Activated CD8-positive, alpha-beta memory T cell treated with anti-CD3 and anti-CD28 coated beads, Interleukin-2, amount 10 ng/mL, durations not matched to agents 7 days and 5 days (primary cell): ENCODE data around the gene SCAI. TPM values are rescaled to one million over a fixed set of nuclear protein-coding genes. Genes with fewer than 3 reads are reported as not detected.
"Not testable (repeated sequence)": the region's sequence is repeated elsewhere in the genome, so short reads cannot be mapped to it uniquely, and the experiment has no call there.

Experiments used
- ATAC-seq: fragments of 150-1000 bp; cut with Tn5 transposase; one replicate; pipeline ENCODE4 v1.10.0; 2021; ENCODE audit warnings: moderate library complexity
- CTCF ChIA-PET: fragments of 350-600 bp; sonication (Branson Sonifier 250); formaldehyde crosslinking; loops from one replicate; lab custom pipeline; 2021; ENCODE audit warnings: antibody characterized with exemption; lab: Charles Lee
- DNase-seq: peaks from one replicate; pipeline ENCODE4 v3.0.0-alpha.2; 2020
- H3K27ac Mint-ChIP-seq: one replicate; pipeline ENCODE4 v1.8.0; 2021; ENCODE audit warnings: mild to moderate bottlenecking, mixed read lengths
- H3K27me3 Mint-ChIP-seq: one replicate; pipeline ENCODE4 v1.8.0; 2021; ENCODE audit warnings: mixed read lengths
- H3K36me3 Mint-ChIP-seq: one replicate; pipeline ENCODE4 v1.8.0; 2021; ENCODE audit warnings: mild to moderate bottlenecking, mixed read lengths
- H3K4me1 Mint-ChIP-seq: one replicate; pipeline ENCODE4 v1.8.0; 2021; ENCODE audit warnings: mixed read lengths
- H3K4me3 Mint-ChIP-seq: one replicate; pipeline ENCODE4 v1.8.0; 2021; ENCODE audit warnings: mild to moderate bottlenecking, moderate library complexity, mixed read lengths
- H3K9me3 Mint-ChIP-seq: one replicate; pipeline ENCODE4 v1.8.0; 2022; ENCODE audit warnings: low read depth, mixed read lengths
- total RNA-seq, 2 experiments: library from RNA; stranded (reverse); gene quantifications; one replicate each; pipeline ENCODE4 v1.2.3, GENCODE V29; 2021

SCAI gene
- total RNA-seq, 2 experiments from 2014 or later, result 9.4 to 13.7 TPM

GRCh38 chr9:125082197-125082596 is 61.1 kb downstream of the SCAI start:
- Mint-ChIP-seq H3K36me3 (peaks cover 28% of the 10 kb centered on the region), H3K9me3 (peaks cover 16% of the 10 kb centered on the region)
- CTCF ChIA-PET, H3K4me3 Mint-ChIP-seq, H3K27me3 Mint-ChIP-seq, H3K27ac Mint-ChIP-seq, H3K4me1 Mint-ChIP-seq, ATAC-seq, DNase-seq: not testable (repeated sequence)

- H3K27me3 Mint-ChIP-seq, H3K27ac Mint-ChIP-seq, CTCF ChIA-PET, H3K4me3 Mint-ChIP-seq, H3K4me1 Mint-ChIP-seq, DNase-seq, ATAC-seq: not testable (repeated sequence)
- Mint-ChIP-seq H3K36me3 (peaks cover 26% of the 10 kb centered on the region), H3K9me3 (peaks cover 16% of the 10 kb centered on the region)
These were observed 62.5 kb downstream of the SCAI start for GRCh38 chr9:125080797-125081196.

DNA sequence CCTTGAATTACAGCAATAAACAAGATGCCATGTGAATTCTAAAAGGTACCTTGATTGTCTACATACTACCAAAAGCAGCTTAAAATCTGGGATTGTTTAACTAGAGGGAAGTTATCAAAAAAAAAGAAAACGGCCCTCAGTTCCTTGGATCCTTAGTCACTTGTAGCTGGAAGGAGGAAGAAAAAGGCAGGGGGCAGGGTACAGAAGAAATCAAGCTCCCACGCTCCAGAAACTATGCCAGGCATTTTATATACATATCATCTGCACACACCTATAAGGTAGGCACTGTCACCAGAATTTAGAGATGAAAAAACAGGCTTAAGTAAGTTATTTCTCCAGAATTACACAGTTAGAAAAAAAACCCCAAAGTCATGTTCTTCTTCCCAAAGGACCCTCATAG is 63.4 kb downstream of the SCAI start:
- no peak for ATAC-seq
- CTCF ChIA-PET, result no interaction called here
- Mint-ChIP-seq H3K9me3 (peaks cover 16% of the 10 kb centered on the region), H3K4me1 (no peaks in the 10 kb centered on the region), H3K36me3 (peaks cover 26% of the 10 kb centered on the region), H3K27ac (no peak overlapping the region), H3K27me3 (no peaks in the 10 kb centered on the region), H3K4me3 (no peak overlapping the region)
- no peak for DNase-seq

DNA sequence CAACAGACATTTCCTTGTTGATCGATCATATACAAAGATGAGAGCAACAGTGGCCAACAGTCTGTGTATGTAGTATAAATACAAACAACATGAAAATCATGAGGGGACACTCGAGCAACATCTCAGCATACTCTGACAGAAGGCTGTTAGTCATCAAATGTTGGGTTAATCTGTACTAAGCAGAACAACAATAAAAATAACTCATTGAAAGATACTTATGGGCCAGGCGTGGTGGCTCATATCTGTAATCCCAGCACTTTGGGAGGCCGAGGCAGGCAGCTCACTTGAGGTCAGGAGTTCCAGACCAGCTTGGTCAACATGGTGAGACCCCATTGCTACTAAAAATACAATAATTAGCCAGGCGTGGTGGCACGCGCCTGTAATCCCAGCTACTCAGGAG is 67.3 kb downstream of the SCAI start:
- Mint-ChIP-seq H3K27me3 (no peaks in the 10 kb centered on the region), H3K4me1 (no peaks in the 10 kb centered on the region), H3K4me3 (no peak overlapping the region), H3K36me3 (peaks cover 6% of the 10 kb centered on the region), H3K9me3 (peaks cover 2% of the 10 kb centered on the region), H3K27ac (no peak overlapping the region)
- DNase-seq (no peak), ATAC-seq (no peak)
- CTCF ChIA-PET, result no interaction called here

GRCh38 chr9:125074976-125075375 is 68.4 kb downstream of the SCAI start:
- Mint-ChIP-seq H3K36me3 (peaks cover 4% of the 10 kb centered on the region), H3K9me3 (no peaks in the 10 kb centered on the region), H3K4me1 (no peaks in the 10 kb centered on the region), H3K4me3 (no peak overlapping the region), H3K27ac (no peak overlapping the region), H3K27me3 (no peaks in the 10 kb centered on the region)
- CTCF ChIA-PET, result interaction anchor here (0.7 kb wide), 2 partner anchors 292 to 374 kb away, joined by 3 to 4 read pairs; no protein-coding TSS in a partner anchor
- no peak for DNase-seq
- no peak for ATAC-seq

- H3K9me3 Mint-ChIP-seq, result no peaks in the 10 kb centered on the region
- no peak for ATAC-seq
- no peaks in the 10 kb centered on the region for H3K4me1 Mint-ChIP-seq
- H3K27me3 Mint-ChIP-seq, result no peaks in the 10 kb centered on the region
- no peak overlapping the region for H3K4me3 Mint-ChIP-seq
- no peak overlapping the region for H3K27ac Mint-ChIP-seq
- CTCF ChIA-PET, result no interaction called here
- peaks cover 2% of the 10 kb centered on the region for H3K36me3 Mint-ChIP-seq
- DNase-seq, result no peak
These were observed 76.3 kb downstream of the SCAI start for GRCh38 chr9:125066839-125067619.

DNA sequence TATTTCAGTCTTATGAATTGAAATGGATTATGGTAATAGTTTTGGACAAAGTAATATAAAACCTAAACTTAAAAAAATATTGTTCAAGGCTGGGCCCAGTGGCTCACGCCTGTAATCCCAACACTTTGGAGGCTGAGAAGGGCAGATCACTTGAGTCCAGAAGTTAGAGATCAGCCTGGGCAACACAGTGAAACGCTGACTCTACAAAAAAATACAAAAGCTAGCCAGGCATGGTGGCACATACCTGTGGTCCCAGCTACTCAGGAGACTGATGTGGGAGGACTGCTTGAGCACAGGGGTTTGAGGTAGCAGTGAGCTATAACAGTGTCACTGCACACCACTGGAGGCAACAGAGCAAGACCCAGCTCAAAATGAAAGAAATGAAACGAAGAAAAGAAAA is 81.9 kb downstream of the SCAI start:
- peaks cover 2% of the 10 kb centered on the region for H3K36me3 Mint-ChIP-seq
- H3K4me1 Mint-ChIP-seq, result no peaks in the 10 kb centered on the region

DNA sequence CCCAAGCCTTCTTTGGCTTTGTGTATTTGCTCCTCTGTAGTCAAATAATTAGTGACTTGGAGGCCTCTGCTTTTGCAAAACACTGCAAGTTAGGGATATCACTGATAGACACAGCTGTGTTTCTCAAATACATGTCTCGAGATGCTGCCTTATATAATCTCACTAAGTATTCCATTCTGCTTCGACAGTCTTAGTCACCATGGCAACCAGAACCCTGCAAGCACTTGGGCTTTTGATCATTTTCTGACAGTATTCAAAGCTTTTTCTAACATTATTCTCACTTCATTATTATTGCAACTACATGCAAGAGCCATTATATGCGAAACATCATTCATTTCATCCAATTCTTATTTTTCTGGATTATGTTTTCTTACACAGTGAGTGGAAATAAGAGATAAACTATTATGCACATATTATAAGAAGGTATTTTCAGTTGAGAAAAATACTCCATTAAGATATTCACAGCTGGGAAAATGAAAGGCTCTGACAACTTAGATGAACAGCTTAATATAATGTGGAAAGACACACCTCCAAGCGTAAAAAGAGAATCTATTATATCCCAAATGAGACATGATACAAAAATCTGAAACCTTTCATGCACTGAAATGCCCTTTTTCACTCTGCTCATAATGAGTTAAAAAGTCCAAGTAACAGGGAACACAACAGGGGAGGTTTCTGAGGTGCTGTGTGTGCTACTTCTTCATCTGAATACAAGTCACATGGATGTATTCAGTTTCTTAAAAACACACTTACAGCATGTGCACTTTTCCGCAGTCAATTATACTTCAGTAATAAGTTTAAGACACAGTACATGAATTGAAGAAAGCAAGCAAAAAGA is 93.9 kb downstream of the SCAI start:
- no peaks in the 10 kb centered on the region for H3K27me3 Mint-ChIP-seq
- peaks cover 9% of the 10 kb centered on the region for H3K36me3 Mint-ChIP-seq
- no peak for DNase-seq
- ATAC-seq, result no peak
- H3K4me1 Mint-ChIP-seq, result no peaks in the 10 kb centered on the region
- CTCF ChIA-PET, result no interaction called here
- no peak overlapping the region for H3K27ac Mint-ChIP-seq
- H3K4me3 Mint-ChIP-seq, result no peak overlapping the region
- no peaks in the 10 kb centered on the region for H3K9me3 Mint-ChIP-seq

More for the DNA sequence above, 81.9 kb downstream of the SCAI start:
- H3K9me3 Mint-ChIP-seq, result no peaks in the 10 kb centered on the region
- H3K27ac Mint-ChIP-seq, result no peak overlapping the region
- ATAC-seq (no peak), DNase-seq (no peak)
- no peaks in the 10 kb centered on the region for H3K27me3 Mint-ChIP-seq
- H3K4me3 Mint-ChIP-seq, result no peak overlapping the region
- CTCF ChIA-PET, result no interaction called here

DNA sequence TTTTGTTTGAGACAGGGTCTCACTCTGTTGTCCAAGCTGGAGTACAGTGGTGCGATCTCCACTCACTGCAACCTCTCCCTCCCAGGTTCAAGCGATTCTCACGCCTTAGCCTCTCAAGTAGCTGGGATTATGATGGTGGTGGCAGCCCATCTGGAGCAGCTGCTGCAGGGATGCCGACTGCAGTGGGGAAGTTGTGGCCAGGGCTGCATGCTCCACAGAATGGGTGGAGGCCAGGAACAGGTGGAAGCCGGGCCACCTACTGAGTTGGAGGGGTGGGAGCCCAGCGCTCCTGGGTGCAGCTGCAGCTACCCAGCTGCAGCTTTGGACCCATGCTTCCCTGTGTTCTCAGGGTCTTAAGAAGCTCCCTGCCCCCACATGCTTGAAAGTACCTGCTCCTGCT is 99.7 kb downstream of the SCAI start:
- CTCF ChIA-PET, result no interaction called here
- ATAC-seq (no peak), DNase-seq (no peak)
- Mint-ChIP-seq H3K27me3 (no peaks in the 10 kb centered on the region), H3K27ac (no peak overlapping the region), H3K4me3 (no peak overlapping the region), H3K4me1 (no peaks in the 10 kb centered on the region), H3K9me3 (no peaks in the 10 kb centered on the region), H3K36me3 (peaks cover 8% of the 10 kb centered on the region)

DNA sequence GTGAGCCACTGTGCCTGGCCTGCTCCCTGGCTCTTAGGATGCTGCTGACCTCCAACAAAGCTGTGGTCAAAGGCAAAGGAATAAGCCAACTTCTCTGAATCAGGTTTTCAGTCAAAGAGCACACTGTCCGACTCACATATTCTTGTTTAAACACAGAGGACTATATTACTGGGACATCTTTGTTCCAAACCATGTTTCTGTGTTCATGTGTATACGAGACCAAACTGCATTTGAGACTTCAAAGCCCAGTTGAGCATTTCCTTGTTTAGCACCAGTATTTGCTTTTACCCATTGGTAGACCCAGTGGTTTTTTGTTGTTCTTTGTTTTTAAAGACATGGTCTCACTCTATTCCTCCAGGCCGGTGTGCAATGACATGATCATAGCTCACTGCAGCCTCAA is 100.2 kb downstream of the SCAI start:
- H3K27ac Mint-ChIP-seq, result no peak overlapping the region
- H3K4me3 Mint-ChIP-seq, result no peak overlapping the region
- H3K36me3 Mint-ChIP-seq, result peaks cover 8% of the 10 kb centered on the region
- DNase-seq, result no peak
- H3K9me3 Mint-ChIP-seq, result no peaks in the 10 kb centered on the region
- no peak for ATAC-seq
- CTCF ChIA-PET, result no interaction called here
- no peaks in the 10 kb centered on the region for H3K27me3 Mint-ChIP-seq
- H3K4me1 Mint-ChIP-seq, result no peaks in the 10 kb centered on the region

GRCh38 chr9:125038166-125038565 is 105.2 kb downstream of the SCAI start:
- no peaks in the 10 kb centered on the region for H3K36me3 Mint-ChIP-seq
- no peak overlapping the region for H3K27ac Mint-ChIP-seq
- DNase-seq (no peak), ATAC-seq (no peak)
- H3K4me1 Mint-ChIP-seq, result no peaks in the 10 kb centered on the region
- no peaks in the 10 kb centered on the region for H3K27me3 Mint-ChIP-seq
- CTCF ChIA-PET, result no interaction called here
- H3K4me3 Mint-ChIP-seq, result no peak overlapping the region
- H3K9me3 Mint-ChIP-seq, result no peaks in the 10 kb centered on the region

DNA sequence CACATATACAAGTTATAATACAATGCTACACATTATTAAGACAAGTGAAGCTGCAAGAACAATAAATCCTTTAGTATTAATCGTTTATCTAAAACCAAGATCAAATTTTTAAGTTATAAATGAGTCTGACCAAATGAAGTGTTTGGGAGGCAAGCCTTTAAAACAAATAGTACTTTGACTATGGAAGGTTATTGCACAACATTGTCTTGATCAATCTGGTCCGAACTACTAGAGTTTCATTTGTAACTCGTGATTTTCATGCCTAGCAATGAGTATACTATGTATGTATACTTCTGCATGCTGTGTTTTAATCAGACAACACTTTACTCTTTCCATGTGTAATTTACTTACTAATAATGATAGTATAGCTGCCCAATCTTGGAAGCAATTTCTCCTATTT is 115.3 kb downstream of the SCAI start:
- Mint-ChIP-seq H3K9me3 (no peaks in the 10 kb centered on the region), H3K36me3 (peaks cover 16% of the 10 kb centered on the region), H3K4me1 (peaks cover 5% of the 10 kb centered on the region), H3K27ac (no peak overlapping the region), H3K27me3 (no peaks in the 10 kb centered on the region), H3K4me3 (no peak overlapping the region)
- ATAC-seq (no peak), DNase-seq (no peak)
- CTCF ChIA-PET, result no interaction called here

DNA sequence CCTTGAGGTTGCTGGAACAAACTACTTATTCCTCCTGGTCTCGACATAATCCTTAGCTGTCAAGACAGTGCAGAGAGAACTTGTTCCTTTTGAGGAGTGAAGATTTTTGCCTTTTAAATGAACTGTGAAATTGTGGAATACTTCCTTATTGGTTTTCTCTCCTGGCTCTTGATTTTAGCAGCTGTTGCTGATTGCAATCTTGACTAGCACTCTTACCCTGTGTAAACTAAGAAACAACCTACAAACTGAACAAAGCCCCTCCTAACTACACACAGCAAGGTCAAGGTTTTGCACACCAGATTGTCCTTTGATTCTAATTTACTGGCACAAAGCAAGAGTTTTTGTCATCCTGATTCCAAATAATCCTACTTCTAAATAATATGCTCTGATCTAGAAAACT is 118.4 kb downstream of the SCAI start:
- Mint-ChIP-seq H3K4me1 (peaks cover 5% of the 10 kb centered on the region), H3K27me3 (no peaks in the 10 kb centered on the region), H3K4me3 (no peak overlapping the region), H3K36me3 (peaks cover 18% of the 10 kb centered on the region), H3K27ac (no peak overlapping the region), H3K9me3 (no peaks in the 10 kb centered on the region)
- CTCF ChIA-PET, result no interaction called here
- ATAC-seq, result no peak
- no peak for DNase-seq

GRCh38 chr9:125021069-125021468 is 122.3 kb downstream of the SCAI start:
- Mint-ChIP-seq H3K9me3 (no peaks in the 10 kb centered on the region), H3K4me1 (peaks cover 5% of the 10 kb centered on the region), H3K27ac (no peak overlapping the region), H3K4me3 (no peak overlapping the region), H3K36me3 (peaks cover 18% of the 10 kb centered on the region), H3K27me3 (no peaks in the 10 kb centered on the region)
- DNase-seq (no peak), ATAC-seq (no peak)
- CTCF ChIA-PET, result no interaction called here
